ENCODE results near the gene UQCRC1.

UQCRC1 gene

DNA sequence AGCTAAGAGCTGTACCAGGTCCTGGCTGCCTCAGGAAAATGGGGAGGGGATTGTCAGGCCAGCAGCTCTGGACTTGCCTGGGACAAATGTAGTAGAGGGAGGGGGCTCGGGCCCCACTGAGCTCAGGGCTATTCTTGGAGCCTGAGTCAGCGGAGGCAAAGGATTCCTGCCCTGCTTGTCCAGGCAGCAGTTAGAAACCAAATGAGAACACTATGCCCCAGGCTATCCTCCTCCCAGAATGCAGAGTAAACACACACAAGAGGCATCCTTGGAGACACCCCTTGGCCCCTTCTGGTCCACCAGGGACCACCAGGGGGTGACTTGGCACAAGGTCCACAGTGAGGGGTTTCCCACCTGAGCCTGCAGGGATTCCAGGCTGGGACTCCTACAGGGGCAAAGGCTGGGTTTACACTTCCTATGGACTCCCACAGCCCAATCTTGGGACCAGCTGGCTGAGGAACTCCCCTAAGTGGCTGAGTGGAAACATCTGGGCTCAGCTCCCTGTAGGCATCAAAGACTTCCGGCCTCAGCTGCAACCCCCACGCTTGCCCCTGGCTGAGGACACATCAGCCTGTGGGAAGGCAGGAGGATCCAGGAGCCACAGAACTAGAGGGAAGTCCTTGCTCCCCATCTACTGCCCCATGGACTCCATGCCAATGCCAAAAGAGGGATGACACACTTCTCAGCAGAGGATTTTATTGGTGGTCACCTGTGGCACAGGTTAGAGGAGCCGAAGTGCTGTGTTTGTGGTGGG lies 10.9 kb downstream of the UQCRC1 start:
- DNase-seq: no peak

DNA sequence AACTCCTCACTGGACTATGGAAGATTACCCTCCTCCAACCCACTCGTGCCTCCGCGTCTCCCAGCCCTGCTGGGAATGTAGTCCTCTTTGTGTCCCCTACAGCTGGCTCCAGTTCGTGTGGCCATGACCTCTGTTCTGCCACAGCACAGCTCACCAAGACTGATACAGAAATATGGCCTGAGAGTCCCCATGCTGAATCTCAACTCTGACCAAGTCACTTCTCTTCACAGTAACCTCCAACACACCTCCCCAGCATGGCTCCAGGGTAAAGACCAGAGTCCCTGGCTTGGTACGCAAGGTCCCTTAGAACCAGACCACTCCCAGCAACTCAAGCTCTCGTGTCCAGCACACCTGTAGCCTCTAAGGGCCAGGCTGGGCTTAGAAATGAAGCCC lies 12.0 kb downstream of the UQCRC1 start:
- DNase-seq: no peak

DNA sequence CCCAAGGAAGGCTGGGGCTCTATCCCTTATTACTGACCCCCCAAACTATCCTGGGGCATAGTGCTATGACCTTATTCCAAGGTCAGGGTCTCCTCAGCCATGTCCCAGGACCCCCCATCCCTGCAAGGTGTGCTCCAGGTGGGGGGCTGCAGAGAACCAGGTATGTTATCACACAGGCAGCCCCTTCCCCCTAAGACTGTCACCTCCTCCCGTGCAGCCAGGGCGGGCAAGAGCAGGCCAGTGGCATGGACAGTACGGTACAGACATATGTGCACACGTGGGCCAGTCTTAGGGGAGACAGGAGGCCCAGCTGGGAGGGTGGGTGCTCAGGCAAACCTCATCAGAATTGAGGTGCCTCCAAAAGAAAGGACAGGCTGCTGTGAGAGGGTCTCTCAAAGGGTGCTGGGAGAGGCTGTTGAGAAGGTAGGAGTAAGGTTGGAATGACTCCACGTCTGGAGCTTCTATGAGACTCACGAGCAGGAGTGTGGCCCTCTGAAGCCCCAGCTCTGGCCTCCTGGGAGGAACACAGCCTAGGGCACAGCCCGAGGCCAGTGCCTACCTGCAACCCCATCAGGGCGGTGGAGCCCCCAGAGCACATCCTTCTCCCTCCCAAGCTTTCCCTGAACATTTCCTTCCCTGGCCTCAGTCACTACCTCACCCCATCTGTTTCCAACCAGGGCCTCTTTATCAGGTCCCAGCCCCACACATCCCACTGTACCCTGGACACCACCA lies 12.6 kb downstream of the UQCRC1 start:
- no peak for DNase-seq

GRCh38 chr3:48596157-48596556 lies 13.3 kb downstream of the UQCRC1 start:
- no peak for DNase-seq

DNA sequence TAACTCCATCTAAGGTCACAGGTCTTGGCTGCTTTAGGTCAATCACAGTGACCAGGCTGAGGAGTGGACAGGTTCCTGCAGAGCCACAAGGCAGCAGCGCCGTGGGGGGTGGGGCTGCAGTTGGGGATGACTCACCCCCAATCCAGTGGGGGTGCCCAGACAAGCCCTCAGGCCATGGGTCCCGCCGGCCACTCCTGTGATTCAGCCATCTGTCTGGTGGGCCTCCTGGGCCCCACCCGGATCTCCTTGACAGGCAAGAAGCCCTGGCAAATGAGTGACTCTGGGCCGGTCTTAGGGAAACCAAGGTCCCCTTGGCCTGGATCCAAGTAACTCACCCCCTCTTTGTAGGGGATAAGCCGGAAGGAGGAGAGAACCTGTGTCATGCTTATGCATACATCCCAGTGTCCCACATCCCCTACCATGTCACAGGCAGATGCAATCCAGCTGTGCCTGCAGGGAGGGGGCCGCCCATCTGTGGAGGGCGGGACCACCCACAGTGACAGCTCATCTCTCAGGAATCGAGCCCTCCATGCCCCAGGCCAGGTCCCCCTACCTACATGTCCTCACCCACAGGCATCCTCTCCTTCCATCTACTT lies 13.8 kb downstream of the UQCRC1 start:
- no peak for DNase-seq

DNA sequence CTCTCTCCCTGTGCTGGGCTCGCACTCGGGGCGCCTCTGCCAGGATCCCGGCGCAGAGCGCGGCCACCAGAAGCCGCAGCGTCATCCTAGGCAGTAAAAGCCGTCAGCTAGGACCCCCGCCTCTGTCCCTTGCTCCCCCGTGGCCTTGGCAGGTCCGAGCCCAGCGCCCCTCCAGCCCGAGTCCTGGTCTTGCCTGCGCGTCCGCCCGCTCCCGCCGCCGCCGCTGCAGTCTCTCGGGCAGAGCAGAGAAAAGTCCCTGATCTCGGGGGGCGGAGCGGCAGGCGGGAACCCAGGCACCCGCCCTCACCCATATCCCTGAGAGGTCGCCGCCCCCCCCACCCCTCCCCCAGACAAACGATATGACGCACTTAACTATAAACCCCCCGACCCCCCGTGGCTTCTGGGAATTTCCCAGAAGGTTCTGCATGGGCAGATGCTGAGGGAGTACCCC lies 14.3 kb downstream of the UQCRC1 start, which contains the start of gene COL7A1:
Gene COL7A1, minus strand, starts transcription at position 255 of the 451 bp plus-strand sequence. Its CDS starts 170 bp downstream, at position 85.
- DNase-seq: no peak

- no peak for DNase-seq
Observed at GRCh38 chr3:48594417-48595049, 14.9 kb downstream of the UQCRC1 start.

DNA sequence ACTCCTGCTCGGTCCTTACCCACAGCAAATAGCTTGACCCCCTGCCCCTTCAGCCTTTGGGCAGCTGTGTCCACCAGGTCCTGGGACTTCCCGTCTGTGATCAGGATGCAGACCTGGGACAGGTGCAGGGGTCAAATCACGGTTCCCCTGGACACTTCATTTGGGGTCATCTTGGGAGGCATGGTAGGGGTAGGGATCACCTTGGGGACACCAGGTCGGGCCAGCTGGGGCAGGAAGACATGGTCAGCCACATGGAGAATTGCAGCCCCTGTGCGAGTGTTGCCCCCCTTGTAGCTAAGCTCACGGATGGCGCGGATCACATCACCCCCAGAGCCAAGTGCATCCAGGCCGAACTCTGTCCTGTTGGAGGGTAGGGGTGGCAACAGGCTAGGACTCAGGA lies 16.1 kb downstream of the UQCRC1 start:
- DNase-seq: no peak

DNA sequence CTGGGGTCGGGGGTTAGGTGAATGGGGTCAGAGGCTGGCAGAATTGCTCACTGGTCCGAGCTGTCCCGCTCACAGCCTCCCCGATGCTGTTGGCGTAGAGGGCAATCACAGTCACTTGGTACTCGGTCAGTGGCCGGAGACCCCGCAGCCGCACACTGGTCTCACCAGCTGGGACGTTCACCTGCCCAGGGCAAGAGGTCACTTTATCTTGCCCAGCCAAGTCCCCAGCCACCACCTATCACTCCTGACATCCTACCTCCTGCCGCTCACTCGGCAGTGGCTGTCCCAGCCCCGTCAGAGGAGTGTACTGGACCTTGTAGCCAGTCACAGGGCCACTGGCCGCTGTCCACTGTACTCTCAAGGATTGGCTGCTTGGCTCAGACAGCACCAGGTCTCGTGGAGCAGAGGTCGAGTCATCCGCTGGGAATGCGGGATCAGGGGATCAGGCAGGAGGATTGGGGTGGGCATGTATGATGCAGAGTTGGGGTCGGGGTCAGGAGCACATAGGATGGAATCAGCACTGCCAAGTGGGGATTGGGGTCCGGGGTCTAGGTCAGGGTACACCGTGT lies 16.8 kb downstream of the UQCRC1 start:
- no peak for DNase-seq

DNA sequence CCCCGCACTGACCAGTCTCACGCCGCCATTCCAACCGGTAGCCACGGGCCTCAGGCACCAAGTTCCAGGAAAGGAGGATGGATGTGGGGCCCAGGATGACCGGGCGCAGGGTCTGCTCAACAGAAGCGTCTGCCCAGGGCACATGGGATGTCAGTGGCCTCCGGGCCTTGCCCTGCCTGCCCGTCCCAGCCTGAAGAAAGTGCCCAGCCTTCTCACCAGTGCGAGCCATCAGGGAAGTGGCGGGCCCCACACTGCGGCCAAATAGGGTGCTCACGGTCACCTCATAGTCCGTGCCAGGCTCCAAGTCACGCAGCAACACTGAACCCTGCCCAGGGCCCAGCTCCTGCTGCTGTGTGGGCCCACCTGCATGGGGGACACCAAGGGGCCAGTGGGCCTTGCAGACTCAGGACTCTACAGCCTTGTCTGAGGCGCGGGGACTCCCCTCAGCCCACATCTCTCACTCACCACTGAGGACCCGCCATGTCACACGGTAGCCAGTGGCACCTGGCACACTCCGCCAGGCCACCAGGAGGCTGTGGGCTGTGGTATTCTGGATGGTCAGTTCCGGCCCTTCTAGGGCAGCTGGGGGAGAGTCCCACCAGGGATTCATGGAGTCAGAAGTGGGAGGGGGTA lies 17.4 kb downstream of the UQCRC1 start:
- DNase-seq: no peak

GRCh38 chr3:48591436-48591835 lies 18.0 kb downstream of the UQCRC1 start:
- DNase-seq: no peak

GRCh38 chr3:48588230-48588629 lies 21.2 kb downstream of the UQCRC1 start:
- DNase-seq: no peak

DNA sequence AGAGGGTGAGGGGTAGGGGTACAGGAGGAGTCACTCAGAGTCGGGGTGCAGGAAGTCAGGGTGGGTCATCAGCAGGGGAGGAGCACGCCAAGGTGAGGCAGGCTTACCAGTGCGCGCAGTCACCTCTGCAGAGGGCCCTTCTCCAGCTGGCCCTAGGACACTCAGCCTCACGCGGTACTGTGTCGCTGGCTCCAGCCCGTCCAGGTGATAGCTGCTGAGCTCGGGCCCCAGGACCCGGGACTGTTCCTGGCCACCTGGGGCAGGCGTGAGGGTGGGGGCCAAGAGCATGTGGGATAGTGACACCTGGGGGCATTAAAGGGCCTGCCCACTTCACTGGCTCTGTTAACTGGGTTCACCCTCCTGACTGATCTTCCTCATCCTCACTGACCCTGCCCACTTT lies 21.8 kb downstream of the UQCRC1 start:
- no peak for DNase-seq

- no peak for DNase-seq
Observed at GRCh38 chr3:48585411-48585810, 24.0 kb downstream of the UQCRC1 start.

- DNase-seq: no peak
Observed at GRCh38 chr3:48584836-48585235, 24.6 kb downstream of the UQCRC1 start.

DNA sequence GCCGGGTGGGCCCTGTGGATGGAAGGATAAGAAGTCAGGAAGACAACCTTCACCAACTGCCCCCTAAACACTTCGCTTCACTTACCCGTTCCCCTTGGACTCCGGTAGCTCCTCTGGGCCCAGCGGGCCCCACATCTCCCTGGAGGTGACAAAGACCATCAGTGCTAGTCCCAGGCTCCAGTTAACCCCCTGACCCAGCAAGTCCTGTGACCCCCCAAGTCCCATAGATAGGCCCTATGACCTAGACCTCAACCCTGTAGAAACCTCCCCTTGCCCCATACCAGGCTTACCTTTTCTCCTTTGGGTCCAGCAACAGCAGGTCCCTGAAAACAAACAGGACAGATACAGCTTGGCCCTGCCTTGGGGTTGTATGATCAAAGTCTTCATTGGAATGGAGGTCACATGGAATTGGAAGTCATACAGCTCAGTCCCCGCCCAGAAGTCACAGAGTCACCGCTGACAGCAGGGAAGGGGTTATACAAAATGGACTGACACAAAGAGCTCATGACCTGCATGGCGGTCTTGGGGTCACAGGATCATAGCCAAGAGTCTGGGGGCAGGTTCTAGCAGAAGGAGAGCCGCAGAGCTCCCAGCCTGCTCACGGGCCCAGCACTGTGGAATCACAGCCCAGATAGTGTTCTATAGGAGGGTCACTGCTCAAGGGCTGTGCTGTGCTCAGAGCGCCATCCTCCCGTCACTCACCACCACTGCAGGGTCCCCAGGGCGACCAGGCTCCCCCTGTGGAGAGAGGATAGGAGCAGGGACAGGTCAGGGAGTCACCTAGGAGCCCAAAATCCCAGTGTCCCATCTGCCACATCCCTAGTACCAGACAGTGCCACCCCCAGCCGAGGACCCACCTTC lies 27.6 kb downstream of the UQCRC1 start:
- no peak for DNase-seq

GRCh38 chr3:48576647-48577046 lies 32.8 kb downstream of the UQCRC1 start:
- DNase-seq: no peak

- no peak for DNase-seq
Observed at GRCh38 chr3:48575366-48575765, 34.1 kb downstream of the UQCRC1 start.

- no peak for DNase-seq
Observed at GRCh38 chr3:48573973-48574585, 35.4 kb downstream of the UQCRC1 start.

DNA sequence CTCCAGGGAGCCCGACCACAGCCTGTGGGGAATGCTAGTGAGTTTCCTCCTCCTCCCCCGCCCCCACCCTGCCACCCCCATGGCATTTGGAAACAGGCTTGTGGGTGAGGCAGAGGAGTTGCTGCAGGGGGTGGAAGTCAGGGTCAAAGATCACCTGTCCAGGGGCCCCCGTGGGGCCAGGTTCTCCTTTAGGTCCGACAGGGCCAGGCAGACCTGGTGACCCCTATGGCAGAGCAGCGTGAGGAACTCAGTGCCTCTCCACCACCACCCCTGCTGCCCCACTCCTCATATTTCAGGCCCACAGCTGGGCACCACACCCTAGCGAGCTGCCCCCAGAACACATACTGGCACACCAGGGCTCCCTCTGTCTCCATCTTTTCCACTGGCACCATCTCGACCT lies 36.9 kb downstream of the UQCRC1 start:
- DNase-seq: no peak

- DNase-seq: no peak
Observed at GRCh38 chr3:48571938-48572337, 37.5 kb downstream of the UQCRC1 start.
